ENCODE data around the gene RANBP3.

DNA sequence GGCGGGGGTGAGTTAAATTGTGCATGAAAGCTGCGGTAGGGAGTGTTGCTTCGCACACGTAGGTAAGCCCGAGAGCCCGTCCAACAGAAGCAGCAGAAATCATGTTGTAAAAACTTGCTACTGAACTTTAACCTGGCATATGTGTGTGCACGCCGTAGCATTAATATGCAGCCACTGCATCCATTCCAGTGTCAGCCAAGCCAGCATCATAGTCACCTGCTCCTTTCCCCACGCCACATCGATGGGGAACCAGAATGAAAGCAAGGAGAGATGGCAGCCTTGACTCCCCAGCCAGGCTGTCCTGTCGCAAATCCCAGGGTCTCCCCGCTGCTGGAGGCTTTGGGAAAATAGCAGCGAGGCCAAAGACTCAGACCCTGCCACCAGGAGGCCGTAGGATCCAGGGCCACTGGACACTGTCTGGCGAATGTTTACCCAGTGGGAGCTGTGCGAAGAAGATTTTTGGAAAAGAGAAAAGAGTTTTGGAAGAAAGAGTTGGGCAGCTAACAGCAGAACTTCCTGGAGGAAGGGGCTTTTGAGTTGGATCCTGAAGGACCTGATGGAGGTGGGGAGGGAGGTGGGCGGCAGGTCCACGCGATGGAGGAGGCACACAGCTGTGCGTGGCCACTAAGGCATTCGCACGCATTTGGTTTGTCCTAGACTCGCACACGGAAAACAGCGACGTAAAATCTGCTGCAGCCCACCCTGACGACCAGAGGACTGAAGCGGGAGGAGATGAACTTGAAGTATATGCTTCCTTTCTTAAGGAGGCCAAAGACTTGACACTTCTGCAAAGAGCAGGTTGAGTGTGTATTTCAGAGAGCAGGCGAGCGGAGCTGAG lies 48.7 kb upstream of the RANBP3 start:
- TF ChIP-seq, protein P1, sequence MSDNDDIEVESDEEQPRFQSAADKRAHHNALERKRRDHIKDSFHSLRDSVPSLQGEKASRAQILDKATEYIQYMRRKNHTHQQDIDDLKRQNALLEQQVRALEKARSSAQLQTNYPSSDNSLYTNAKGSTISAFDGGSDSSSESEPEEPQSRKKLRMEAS (IDR thresholded peaks at IDR 0.05) = no peak
- no peak for TF ChIP-seq EP300 (IDR thresholded peaks at IDR 0.05; ENCODE audit: borderline replicate concordance)
- TF ChIP-seq, protein P2, sequence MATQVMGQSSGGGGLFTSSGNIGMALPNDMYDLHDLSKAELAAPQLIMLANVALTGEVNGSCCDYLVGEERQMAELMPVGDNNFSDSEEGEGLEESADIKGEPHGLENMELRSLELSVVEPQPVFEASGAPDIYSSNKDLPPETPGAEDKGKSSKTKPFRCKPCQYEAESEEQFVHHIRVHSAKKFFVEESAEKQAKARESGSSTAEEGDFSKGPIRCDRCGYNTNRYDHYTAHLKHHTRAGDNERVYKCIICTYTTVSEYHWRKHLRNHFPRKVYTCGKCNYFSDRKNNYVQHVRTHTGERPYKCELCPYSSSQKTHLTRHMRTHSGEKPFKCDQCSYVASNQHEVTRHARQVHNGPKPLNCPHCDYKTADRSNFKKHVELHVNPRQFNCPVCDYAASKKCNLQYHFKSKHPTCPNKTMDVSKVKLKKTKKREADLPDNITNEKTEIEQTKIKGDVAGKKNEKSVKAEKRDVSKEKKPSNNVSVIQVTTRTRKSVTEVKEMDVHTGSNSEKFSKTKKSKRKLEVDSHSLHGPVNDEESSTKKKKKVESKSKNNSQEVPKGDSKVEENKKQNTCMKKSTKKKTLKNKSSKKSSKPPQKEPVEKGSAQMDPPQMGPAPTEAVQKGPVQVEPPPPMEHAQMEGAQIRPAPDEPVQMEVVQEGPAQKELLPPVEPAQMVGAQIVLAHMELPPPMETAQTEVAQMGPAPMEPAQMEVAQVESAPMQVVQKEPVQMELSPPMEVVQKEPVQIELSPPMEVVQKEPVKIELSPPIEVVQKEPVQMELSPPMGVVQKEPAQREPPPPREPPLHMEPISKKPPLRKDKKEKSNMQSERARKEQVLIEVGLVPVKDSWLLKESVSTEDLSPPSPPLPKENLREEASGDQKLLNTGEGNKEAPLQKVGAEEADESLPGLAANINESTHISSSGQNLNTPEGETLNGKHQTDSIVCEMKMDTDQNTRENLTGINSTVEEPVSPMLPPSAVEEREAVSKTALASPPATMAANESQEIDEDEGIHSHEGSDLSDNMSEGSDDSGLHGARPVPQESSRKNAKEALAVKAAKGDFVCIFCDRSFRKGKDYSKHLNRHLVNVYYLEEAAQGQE (IDR thresholded peaks at IDR 0.05; ENCODE audit: low read depth) = no peak
- no peak for TF ChIP-seq TAF1 (IDR thresholded peaks at IDR 0.05; ENCODE audit: low read depth)
- no peak for TF ChIP-seq CREB1 (IDR thresholded peaks at IDR 0.05; ENCODE audit: low read depth)
- TF ChIP-seq YY1 (IDR thresholded peaks at IDR 0.05; ENCODE audit: low read depth) = no peak
